KOPT-K1 (cell line): ENCODE measurements around the gene SUSD6.
A peak's percentile ranks its signal among the peaks of the same experiment; 100 is the strongest.
"Not testable (repeated sequence)": the region's sequence is repeated elsewhere in the genome, so short reads cannot be mapped to it uniquely, and the experiment has no call there.

Source experiments
- H3K27ac ChIP-seq: fragments of 200-600 bp; sonication (generic); 2 replicates; pipeline ENCODE4 v1.5.1; 2016; ENCODE audit warnings: antibody characterized with exemption, mild to moderate bottlenecking, low read depth, low read length; ENCODE audit not compliant: poor library complexity, severe bottlenecking
- H3K36me3 ChIP-seq: fragments of 200-600 bp; sonication (generic); 2 replicates; pipeline ENCODE4 v1.5.1; 2017; ENCODE audit warnings: antibody characterized with exemption, mild to moderate bottlenecking, low read length, moderate library complexity; ENCODE audit not compliant: insufficient read depth
- H3K9me3 ChIP-seq: fragments of 200-600 bp; sonication (generic); 2 replicates; pipeline ENCODE4 v1.5.1; 2017; ENCODE audit warnings: antibody characterized with exemption, low read length, mild to moderate bottlenecking; ENCODE audit not compliant: insufficient read depth, poor library complexity, severe bottlenecking

Gene SUSD6

GRCh38 chr14:69693145-69693544 lies 81.7 kb downstream of the SUSD6 start:
- Histone ChIP-seq H3K36me3 (no peaks in the 10 kb centered on the region), H3K9me3 (no peaks in the 10 kb centered on the region), H3K27ac (no peak overlapping the region)

DNA sequence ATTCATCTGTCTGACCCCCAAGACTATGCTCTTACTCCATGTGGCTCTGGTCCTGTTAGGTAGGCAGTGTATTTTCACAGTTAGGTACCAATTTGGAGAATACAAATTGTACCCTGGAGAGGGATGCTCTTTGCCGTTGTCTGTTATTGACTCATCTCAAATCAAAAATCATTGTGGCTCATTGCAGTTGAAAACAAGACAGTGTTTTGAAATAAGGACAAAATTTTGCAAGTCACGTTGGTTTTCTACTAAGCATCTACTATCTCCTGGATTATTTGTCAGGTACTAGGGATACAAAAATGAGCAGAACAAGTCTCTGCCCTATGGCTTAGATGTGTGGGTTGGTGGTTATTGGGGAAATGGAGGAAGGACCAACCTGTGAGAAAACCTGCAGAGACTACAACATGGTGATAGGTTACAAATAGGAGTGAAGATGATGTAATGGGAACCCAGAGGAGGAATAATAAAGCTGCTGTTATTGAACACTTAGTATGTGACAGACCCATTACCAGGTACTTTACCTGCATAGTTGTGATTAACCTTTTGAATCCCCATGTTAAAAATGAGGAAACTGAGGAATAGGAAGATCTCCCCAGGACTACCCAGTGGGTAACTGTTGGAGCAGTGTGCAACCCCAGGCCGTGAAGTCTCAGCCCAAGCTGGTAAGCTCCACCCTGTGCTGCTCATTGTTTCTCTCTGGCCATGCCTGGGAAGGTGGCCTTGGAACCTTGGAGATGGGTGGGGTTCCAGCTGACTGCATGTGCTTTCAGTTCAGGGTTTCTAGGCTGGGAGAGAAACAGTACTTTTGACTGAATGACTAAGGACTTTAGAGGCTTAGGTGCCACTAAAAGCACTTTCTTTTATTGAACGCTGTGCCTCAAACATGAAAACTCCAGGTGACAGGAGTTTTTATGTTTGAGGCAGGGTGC lies 82.7 kb downstream of the SUSD6 start:
- H3K36me3 ChIP-seq: no peaks in the 10 kb centered on the region
- peak overlapping the region; percentile 34 for H3K27ac ChIP-seq
- no peaks in the 10 kb centered on the region for H3K9me3 ChIP-seq

GRCh38 chr14:69694730-69695281 lies 83.4 kb downstream of the SUSD6 start:
- no peaks in the 10 kb centered on the region for H3K9me3 ChIP-seq
- H3K27ac ChIP-seq: peak overlapping the region; percentile 34
- H3K36me3 ChIP-seq: no peaks in the 10 kb centered on the region

DNA sequence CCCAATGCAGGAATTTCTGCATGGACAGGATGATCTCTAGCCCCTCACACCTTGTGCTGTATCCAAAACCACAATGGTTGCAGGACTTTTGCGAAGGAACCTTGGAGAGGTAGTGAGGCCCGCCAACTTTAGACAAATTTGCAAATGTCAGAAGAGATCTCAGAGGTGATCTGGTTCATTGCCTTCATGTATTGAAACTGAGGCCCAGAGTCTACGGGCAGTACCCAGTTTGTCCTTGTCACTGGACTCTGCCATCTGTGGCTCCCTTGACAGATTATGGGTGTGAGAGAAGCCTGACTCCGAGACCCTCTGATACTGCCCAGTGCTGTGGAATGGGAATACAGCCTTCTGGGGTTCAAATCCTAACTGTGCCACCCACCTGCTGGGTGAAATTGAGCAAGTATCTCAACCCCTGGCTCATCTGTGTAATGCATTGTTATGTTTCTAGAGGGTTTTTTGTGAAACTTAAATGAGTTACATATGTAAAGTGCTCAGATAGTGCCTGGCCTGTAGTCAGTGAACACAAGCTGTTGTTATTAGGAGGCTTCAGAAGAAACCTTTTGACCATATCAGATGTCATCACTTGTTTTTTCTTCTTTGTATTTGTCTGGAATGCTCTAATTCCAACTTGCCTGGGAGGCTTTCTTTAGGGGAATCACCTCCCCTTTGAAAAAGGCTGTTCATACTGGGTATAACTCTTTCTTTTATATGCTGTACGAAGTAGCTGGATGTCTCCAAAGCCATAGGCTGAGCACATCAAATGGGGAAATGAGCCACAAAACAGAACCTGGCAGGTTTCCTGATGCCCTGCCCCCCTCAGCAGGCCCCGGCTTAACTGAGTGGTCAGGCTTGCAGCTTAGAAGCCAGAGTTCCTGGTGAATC lies 84.2 kb downstream of the SUSD6 start:
- no peaks in the 10 kb centered on the region for H3K36me3 ChIP-seq
- no peaks in the 10 kb centered on the region for H3K9me3 ChIP-seq
- H3K27ac ChIP-seq: peak overlapping the region; percentile 34

- Histone ChIP-seq H3K36me3 (no peaks in the 10 kb centered on the region), H3K27ac (peak overlapping the region; percentile 45), H3K9me3 (no peaks in the 10 kb centered on the region)
These were observed 84.8 kb downstream of the SUSD6 start for GRCh38 chr14:69696204-69696527.

DNA sequence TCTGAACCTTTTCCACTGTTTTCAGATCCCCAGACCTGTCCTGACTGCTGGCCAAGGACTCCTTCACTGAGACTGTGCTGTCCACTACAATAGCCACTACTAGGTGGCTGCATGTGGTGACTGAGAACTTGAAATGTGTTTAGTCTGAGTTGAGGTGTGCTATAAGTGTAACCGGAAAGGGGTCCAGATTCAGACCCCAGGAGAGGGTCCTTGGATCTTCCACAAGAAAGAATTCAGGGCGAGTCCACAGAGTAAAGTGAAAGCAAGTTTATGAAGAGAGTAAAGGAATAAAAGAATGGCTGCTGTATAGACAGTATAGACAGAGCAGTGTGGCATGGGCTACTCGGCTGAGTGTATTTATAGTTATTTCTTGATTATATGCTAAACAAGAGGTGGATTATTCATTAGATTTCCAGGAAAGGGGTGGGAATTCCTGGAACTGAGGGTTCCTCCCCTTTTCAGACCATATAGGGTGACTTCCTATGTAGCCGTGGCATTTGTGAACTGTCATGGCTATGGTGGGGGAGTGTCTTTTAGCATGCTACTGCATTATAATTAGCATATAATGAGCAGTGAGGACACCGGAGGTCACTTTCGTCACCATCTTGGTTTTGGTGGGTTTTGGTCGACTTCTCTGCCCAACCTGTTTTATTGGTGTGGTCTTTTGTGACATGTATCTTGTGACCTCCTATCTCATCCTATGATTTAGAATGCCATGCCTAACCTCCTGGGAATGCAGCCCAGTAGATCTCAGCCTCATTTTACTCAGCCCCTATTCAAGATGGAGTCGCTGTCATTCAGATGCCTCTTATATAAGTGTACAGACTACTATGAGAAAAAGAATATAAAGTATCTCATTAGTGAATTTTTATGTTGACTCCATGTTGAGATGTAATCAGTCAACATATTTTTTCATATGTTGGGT lies 85.5 kb downstream of the SUSD6 start:
- Histone ChIP-seq H3K27ac (peak overlapping the region; percentile 45), H3K36me3 (no peaks in the 10 kb centered on the region), H3K9me3 (no peaks in the 10 kb centered on the region)

DNA sequence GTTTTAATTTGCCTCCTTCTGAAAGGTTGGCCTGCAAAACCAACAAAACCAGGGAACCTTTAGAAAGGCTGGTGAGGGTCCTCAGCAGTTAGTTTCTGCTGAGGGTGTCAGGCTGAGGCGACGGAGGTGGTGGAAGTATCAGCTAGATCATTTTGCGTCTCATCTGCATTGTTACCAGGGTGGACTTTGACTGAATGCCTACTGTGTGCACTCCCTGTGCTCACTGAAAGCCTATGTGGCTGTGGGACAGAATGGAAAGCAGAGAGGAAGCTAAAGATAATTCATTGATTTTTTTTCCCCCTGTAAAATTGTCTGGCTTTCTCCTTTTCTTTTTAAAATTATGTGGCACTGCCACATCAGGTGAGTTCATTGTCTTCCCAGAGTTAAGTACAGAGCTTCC lies 87.2 kb downstream of the SUSD6 start:
- Histone ChIP-seq H3K27ac (no peak overlapping the region), H3K9me3 (no peaks in the 10 kb centered on the region), H3K36me3 (no peaks in the 10 kb centered on the region)

- H3K9me3 ChIP-seq, H3K27ac ChIP-seq, H3K36me3 ChIP-seq: not testable (repeated sequence)
These were observed 87.8 kb downstream of the SUSD6 start for GRCh38 chr14:69699243-69699642.

GRCh38 chr14:69699748-69700303 lies 88.4 kb downstream of the SUSD6 start:
- no peaks in the 10 kb centered on the region for H3K9me3 ChIP-seq
- H3K27ac ChIP-seq: no peak overlapping the region
- H3K36me3 ChIP-seq: peaks cover 6% of the 10 kb centered on the region; the same call in 1 of the 2 replicates

GRCh38 chr14:69700575-69700974 lies 89.2 kb downstream of the SUSD6 start:
- Histone ChIP-seq H3K27ac (peak overlapping the region; percentile 86), H3K9me3 (no peaks in the 10 kb centered on the region), H3K36me3 (peaks cover 11% of the 10 kb centered on the region; the same call in 1 of the 2 replicates)

- Histone ChIP-seq H3K9me3 (no peaks in the 10 kb centered on the region), H3K36me3 (peaks cover 13% of the 10 kb centered on the region; the same call in 1 of the 2 replicates), H3K27ac (peak overlapping the region; percentile 86)
These were observed 89.9 kb downstream of the SUSD6 start for GRCh38 chr14:69701291-69701690.

DNA sequence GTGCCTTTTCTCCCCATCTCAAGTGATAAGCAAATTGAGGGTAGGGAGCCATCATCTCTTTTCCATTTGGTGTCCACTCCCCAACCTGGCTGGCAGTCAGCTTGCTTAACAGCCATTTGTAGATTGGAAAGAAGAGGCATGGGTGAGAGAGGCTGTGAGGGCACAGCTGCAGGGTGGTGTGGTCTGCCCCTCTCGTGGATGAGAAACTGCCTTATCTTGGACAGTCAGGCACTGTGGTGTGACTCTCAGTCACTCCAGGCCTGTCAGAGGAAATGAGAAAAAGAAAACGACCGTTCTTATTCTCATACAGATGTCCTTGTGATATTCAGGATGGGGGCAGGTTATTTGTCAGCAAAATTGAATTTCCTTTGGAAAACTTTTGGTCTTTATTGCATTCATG lies 90.5 kb downstream of the SUSD6 start:
- peaks cover 18% of the 10 kb centered on the region for H3K36me3 ChIP-seq
- H3K27ac ChIP-seq: peak overlapping the region; percentile 86
- no peaks in the 10 kb centered on the region for H3K9me3 ChIP-seq

- peaks cover 30% of the 10 kb centered on the region for H3K36me3 ChIP-seq
- H3K9me3 ChIP-seq: no peaks in the 10 kb centered on the region
- H3K27ac ChIP-seq: peak overlapping the region; percentile 86
These were observed 91.9 kb downstream of the SUSD6 start for GRCh38 chr14:69703047-69704039.
